H9 (cell line): ENCODE results near the gene C20orf173. TPM values are rescaled to one million over a fixed set of nuclear protein-coding genes. Genes with fewer than 3 reads are reported as not detected.
A peak's percentile ranks its signal among the peaks of the same experiment; 100 is the strongest.

Experiments used
- DNase-seq: peaks from one replicate; pipeline ENCODE4 v3.0.0-alpha.2; 2017
- H2AFZ ChIP-seq: one replicate; pipeline ENCODE4 v1.6.1; 2013; ENCODE audit warnings: mild to moderate bottlenecking, low read length, control low read depth, moderate library complexity
- H2AK5ac ChIP-seq: 2 replicates; pipeline ENCODE4 v1.6.1; 2013; ENCODE audit warnings: low read length, control low read depth, mixed read lengths; ENCODE audit not compliant: insufficient read length
- H2BK120ac ChIP-seq: one replicate; pipeline ENCODE4 v1.6.1; 2013; ENCODE audit warnings: low read depth, mild to moderate bottlenecking, low read length, control low read depth, inconsistent platforms; ENCODE audit not compliant: poor library complexity, severe bottlenecking
- H2BK12ac ChIP-seq: 2 replicates; pipeline ENCODE4 v1.6.1; 2013; ENCODE audit warnings: low read length, control low read depth, mixed read lengths, low read depth; ENCODE audit not compliant: insufficient read length
- H2BK15ac ChIP-seq: 2 replicates; pipeline ENCODE4 v1.6.1; 2013; ENCODE audit warnings: low read depth, low read length, control low read depth
- H2BK20ac ChIP-seq: one replicate; pipeline ENCODE4 v1.6.1; 2013; ENCODE audit warnings: low read depth, mild to moderate bottlenecking, low read length, control low read depth, inconsistent platforms; ENCODE audit not compliant: poor library complexity, severe bottlenecking
- H2BK5ac ChIP-seq: 2 replicates; pipeline ENCODE4 v1.6.1; 2013; ENCODE audit warnings: low read length, control low read depth, mixed read lengths; ENCODE audit not compliant: insufficient read length
- H3K14ac ChIP-seq: 2 replicates; pipeline ENCODE4 v1.6.1; 2013; ENCODE audit warnings: low read length, control low read depth; ENCODE audit not compliant: insufficient read depth
- H3K18ac ChIP-seq: 2 replicates; pipeline ENCODE4 v1.6.1; 2013; ENCODE audit warnings: low read depth, mild to moderate bottlenecking, mixed read lengths, low read length, control low read depth; ENCODE audit not compliant: insufficient read length
- H3K23ac ChIP-seq: 2 replicates; pipeline ENCODE4 v1.6.1; 2013; ENCODE audit warnings: low read length, control low read depth, mixed read lengths, low read depth; ENCODE audit not compliant: insufficient read length
- H3K23me2 ChIP-seq: 2 replicates; pipeline ENCODE4 v1.6.1; 2013; ENCODE audit warnings: low read depth, mild to moderate bottlenecking, mixed read lengths, low read length, control low read depth; ENCODE audit not compliant: insufficient read length, poor library complexity, severe bottlenecking
- H3K27ac ChIP-seq: 2 replicates; pipeline ENCODE4 v1.5.1; 2013; ENCODE audit warnings: low read length, control low read depth, mixed read lengths, low read depth; ENCODE audit not compliant: insufficient read length
- H3K27me3 ChIP-seq: 2 replicates; pipeline ENCODE4 v1.6.1; 2013; ENCODE audit warnings: low read length, control low read depth, inconsistent platforms; ENCODE audit not compliant: insufficient read depth
- H3K4ac ChIP-seq: 2 replicates; pipeline ENCODE4 v1.6.1; 2013; ENCODE audit warnings: low read depth, mild to moderate bottlenecking, control low read depth, inconsistent platforms, low read length, moderate library complexity
- H3K4me1 ChIP-seq: 2 replicates; pipeline ENCODE4 v1.6.1; 2013; ENCODE audit warnings: low read length, control low read depth, inconsistent platforms; ENCODE audit not compliant: insufficient read depth
- H3K4me2 ChIP-seq: 2 replicates; pipeline ENCODE4 v1.6.1; 2013; ENCODE audit warnings: low read length, control low read depth, mixed read lengths; ENCODE audit not compliant: insufficient read length, insufficient read depth
- H3K56ac ChIP-seq: 2 replicates; pipeline ENCODE4 v1.6.1; 2013; ENCODE audit warnings: low read depth, mild to moderate bottlenecking, mixed read lengths, low read length, control low read depth; ENCODE audit not compliant: insufficient read length
- H3K79me1 ChIP-seq: 2 replicates; pipeline ENCODE4 v1.6.1; 2013; ENCODE audit warnings: low read depth, mild to moderate bottlenecking, moderate library complexity, low read length, control low read depth, inconsistent platforms; ENCODE audit not compliant: insufficient read depth, poor library complexity, severe bottlenecking
- H3K79me2 ChIP-seq: 2 replicates; pipeline ENCODE4 v1.6.1; 2013; ENCODE audit warnings: low read length, control low read depth, inconsistent platforms; ENCODE audit not compliant: insufficient read depth
- H3K9ac ChIP-seq: 2 replicates; pipeline ENCODE4 v1.6.1; 2013; ENCODE audit warnings: low read length, control low read depth, mixed read lengths; ENCODE audit not compliant: insufficient read length; ENCODE audit errors: extremely low read depth
- H3K9me3 ChIP-seq: one replicate; pipeline ENCODE4 v1.6.1; 2013; ENCODE audit warnings: low read depth, low read length, inconsistent platforms; ENCODE audit not compliant: control insufficient read depth
- H3T11ph ChIP-seq: one replicate; pipeline ENCODE4 v1.6.1; 2013; ENCODE audit warnings: mild to moderate bottlenecking, low read length, control low read depth, inconsistent platforms
- H4K20me1 ChIP-seq: one replicate; pipeline ENCODE4 v1.6.1; 2013; ENCODE audit not compliant: control insufficient read depth, insufficient read length, insufficient read depth
- H4K5ac ChIP-seq: 2 replicates; pipeline ENCODE4 v1.6.1; 2013; ENCODE audit warnings: low read depth, mild to moderate bottlenecking, mixed read lengths, low read length, control low read depth; ENCODE audit not compliant: insufficient read length
- H4K8ac ChIP-seq: replicated peaks from 2 replicates; pipeline ENCODE4 v1.6.1; 2013; ENCODE audit warnings: low read length, control low read depth, mixed read lengths, low read depth; ENCODE audit not compliant: insufficient read length
- H4K91ac ChIP-seq: 2 replicates; pipeline ENCODE4 v1.6.1; 2013; ENCODE audit warnings: low read depth, mild to moderate bottlenecking, moderate library complexity, mixed read lengths, low read length, control low read depth; ENCODE audit not compliant: insufficient read length
- H3K27ac Mint-ChIP-seq, 3 experiments: 2 replicates in 2 of 3; 3 replicates in 1 of 3; pipeline ENCODE4 v1.8.0; 2020 to 2021; ENCODE audit warnings: mixed read lengths in 3 of 3, mild to moderate bottlenecking in 1 of 3, moderate library complexity in 1 of 3
- H3K27me3 Mint-ChIP-seq: 2 replicates; pipeline ENCODE4 v1.8.0; 2021; ENCODE audit warnings: low read depth, mild to moderate bottlenecking, moderate library complexity, mixed read lengths
- H3K36me3 Mint-ChIP-seq, 3 experiments: 2 replicates in 2 of 3; 3 replicates in 1 of 3; pipeline ENCODE4 v1.8.0; 2020 to 2021; ENCODE audit warnings: low read depth in 3 of 3, mixed read lengths in 3 of 3; ENCODE audit not compliant: insufficient read depth in 1 of 3
- H3K4me1 Mint-ChIP-seq, 2 experiments: 2 replicates each; pipeline ENCODE4 v1.8.0; 2020; ENCODE audit warnings: mixed read lengths in 2 of 2
- H3K4me3 Mint-ChIP-seq, 2 experiments: 2 replicates in 1 of 2; 3 replicates in 1 of 2; pipeline ENCODE4 v1.8.0; 2020 to 2021; ENCODE audit warnings: mild to moderate bottlenecking in 2 of 2, mixed read lengths in 2 of 2, moderate library complexity in 1 of 2
- H3K9me3 Mint-ChIP-seq, 2 experiments: 2 replicates in 1 of 2; 3 replicates in 1 of 2; pipeline ENCODE4 v1.8.0; 2020; ENCODE audit warnings: mild to moderate bottlenecking in 2 of 2, mixed read lengths in 2 of 2, moderate library complexity in 1 of 2
- CTCF ChIP-seq: fragments of 200-600 bp; sonication (generic); conservative IDR thresholded peaks from 3 replicates; pipeline ENCODE4 v1.8.0; 2021; ENCODE audit warnings: antibody characterized with exemption, mild to moderate bottlenecking
- WGBS: extraction: QIAGEN DNeasy Blood & Tissue Kit; methylation state at CpG from one replicate; pipeline ENCODE4 v1.1.7; 2013; ENCODE audit warnings: missing lambda C conversion rate, low lambda C conversion rate, mixed read lengths; ENCODE audit not compliant: insufficient read length; ENCODE audit errors: extremely low coverage; 5-methylcytosine and 5-hydroxymethylcytosine counted together
- total RNA-seq: library from RNA; stranded (reverse); gene quantifications from 2 replicates; pipeline ENCODE4 v1.2.1, GENCODE V29; 2021

Gene C20orf173
- total RNA-seq, 1 experiment from 2014 or later = not detected

GRCh38 chr20:35541118-35541782 lies 11.8 kb upstream of the C20orf173 start:
- no CpG with 5 or more reads among the region's 13 CpGs for WGBS

More at GRCh38 chr20:35541118-35541782, 11.8 kb upstream of the C20orf173 start:
- Histone ChIP-seq H3K9ac (peak overlapping the region; percentile 21), H3K4me2 (peak overlapping the region; percentile 76), H3K79me1 (no peaks in the 10 kb centered on the region), H3K56ac (no peak overlapping the region), H2BK15ac (no peak overlapping the region), H2AK5ac (no peak overlapping the region), H3K18ac (no peak overlapping the region), H2BK20ac (no peak overlapping the region), H3K79me2 (no peaks in the 10 kb centered on the region), H3K9me3 (no peaks in the 10 kb centered on the region), H4K91ac (no peak overlapping the region), H3K23ac (no peak overlapping the region), H4K20me1 (no peaks in the 10 kb centered on the region), H3K23me2 (peaks cover 10% of the 10 kb centered on the region), H4K5ac (no peak overlapping the region), H4K8ac (no peak overlapping the region), H2BK12ac (no peak overlapping the region), H3K4me1 (peaks cover 2% of the 10 kb centered on the region; the same call in 1 of the 2 replicates), H3T11ph (no peak overlapping the region), H2BK5ac (no peak overlapping the region), H3K4ac (no peak overlapping the region), H3K14ac (no peak overlapping the region), H2AFZ (no peak overlapping the region), H3K27me3 (no peaks in the 10 kb centered on the region), H2BK120ac (no peak overlapping the region), H3K27ac (no peak overlapping the region)
- H3K36me3 Mint-ChIP-seq = peaks cover 7 to 16% (median 15%) of the 10 kb centered on the region in 3 experiments; a peak in 6 of 7 replicates
- no peak for TF ChIP-seq CTCF
- peak overlapping the region; percentile 89 to 90 for H3K4me3 Mint-ChIP-seq
- H3K27me3 Mint-ChIP-seq = no peaks in the 10 kb centered on the region
- peaks cover 15 to 20% of the 10 kb centered on the region in 2 experiments for H3K4me1 Mint-ChIP-seq
- no peaks in the 10 kb centered on the region for H3K9me3 Mint-ChIP-seq
- DNase-seq = no peak
- peak overlapping the region; percentile 44 to 75 (median 67); a peak in 5 of 7 replicates for H3K27ac Mint-ChIP-seq
